RWPE1 (cell line): ENCODE data around the gene DBP.
A peak's percentile ranks its signal among the peaks of the same experiment; 100 is the strongest.
"Not testable (repeated sequence)": the region's sequence is repeated elsewhere in the genome, so short reads cannot be mapped to it uniquely, and the experiment has no call there.

Experiments
- CTCF ChIA-PET: fragments of 350-600 bp; sonication (Branson Sonifier 250); formaldehyde crosslinking; extraction: SDS; loops from one replicate; lab custom pipeline; 2021; lab: Yijun Ruan, JAX
- POLR2A ChIA-PET: fragments of 400-600 bp; formaldehyde crosslinking; extraction: SDS; loops from one replicate; lab custom pipeline; 2020; ENCODE audit warnings: antibody characterized with exemption; ENCODE audit not compliant: low non-redundant PET; lab: Yijun Ruan, JAX
- DNase-seq: peaks from one replicate; pipeline ENCODE4 v3.0.0; 2012; ENCODE audit warnings: low spot score
- H3K27ac ChIP-seq: fragments of 450-650 bp; 2 replicates; pipeline ENCODE4 v1.5.1; 2017
- CTCF ChIP-seq: fragments of 450-650 bp; conservative IDR thresholded peaks from 2 replicates; pipeline ENCODE4 v1.5.1; 2017; ENCODE audit warnings: low read depth, mild to moderate bottlenecking

DBP gene

GRCh38 chr19:48633148-48634035, 3.8 kb downstream of the DBP start:
- CTCF ChIA-PET, result interaction anchor here (0.8 kb wide), 1 partner anchor 19 kb away, joined by 4 read pairs; the partner anchor contains the start of gene FAM83E
- H3K27ac ChIP-seq, result peak overlapping the region; percentile 99
- TF ChIP-seq CTCF, result no peak
- POLR2A ChIA-PET, result interaction anchor here (0.5 to 1.7 kb wide), 3 partner anchors 14 to 881 kb away, joined by 4 to 7 read pairs (median 5); partner anchors contain the start of genes FAM83E, RPL18 and SPHK2
- DNase-seq, result no peak

- H3K27ac ChIP-seq, result peak overlapping the region; percentile 99
- no peak for DNase-seq
- POLR2A ChIA-PET, result interaction anchor here (0.5 to 1.7 kb wide), 3 partner anchors 14 to 882 kb away, joined by 4 to 7 read pairs (median 5); partner anchors contain the start of genes FAM83E, RPL18 and SPHK2
- no peak for TF ChIP-seq CTCF
- CTCF ChIA-PET, result interaction anchor here (0.8 kb wide), 1 partner anchor 18 kb away, joined by 4 read pairs; the partner anchor contains the start of gene FAM83E
Measured at GRCh38 chr19:48632692-48633147, 4.5 kb downstream of the DBP start.

- CTCF ChIA-PET, result interaction anchor here (0.8 kb wide), 1 partner anchor 17 kb away, joined by 4 read pairs; the partner anchor contains the start of gene FAM83E
- POLR2A ChIA-PET, result interaction anchor here (1.2 kb wide), 1 partner anchor 17 kb away, joined by 4 read pairs; the partner anchor contains the start of gene FAM83E
- not testable (repeated sequence) for DNase-seq
- peak overlapping the region; percentile 99 for H3K27ac ChIP-seq
Measured at GRCh38 chr19:48632286-48632685, 4.9 kb downstream of the DBP start.

- peak overlapping the region; percentile 99 for H3K27ac ChIP-seq
- no peak for TF ChIP-seq CTCF
- no peak for DNase-seq
- CTCF ChIA-PET, result no interaction called here
- POLR2A ChIA-PET, result interaction anchor here (0.5 kb wide), 1 partner anchor 120 kb away, joined by 3 read pairs; no protein-coding TSS in a partner anchor
Measured at GRCh38 chr19:48631225-48631624, 6.0 kb downstream of the DBP start.

- POLR2A ChIA-PET, result interaction anchor here (0.5 to 1.0 kb wide), 2 partner anchors 29 to 121 kb away, joined by 3 read pairs; no protein-coding TSS in a partner anchor
- CTCF ChIA-PET, result interaction anchor here (0.7 kb wide), 1 partner anchor 304 kb away, joined by 3 read pairs; no protein-coding TSS in a partner anchor
- no peak for TF ChIP-seq CTCF
- no peak for DNase-seq
- H3K27ac ChIP-seq, result peak overlapping the region; percentile 99
Measured at GRCh38 chr19:48630296-48631063, 6.7 kb downstream of the DBP start.

GRCh38 chr19:48629599-48630295, 7.4 kb downstream of the DBP start:
- TF ChIP-seq CTCF, result no peak
- DNase-seq, result no peak
- POLR2A ChIA-PET, result interaction anchor here (1.0 kb wide), 1 partner anchor 30 kb away, joined by 3 read pairs; no protein-coding TSS in a partner anchor
- CTCF ChIA-PET, result no interaction called here
- H3K27ac ChIP-seq, result peak overlapping the region; percentile 99
